ENCODE measurements around the gene ZNF18.

DNA sequence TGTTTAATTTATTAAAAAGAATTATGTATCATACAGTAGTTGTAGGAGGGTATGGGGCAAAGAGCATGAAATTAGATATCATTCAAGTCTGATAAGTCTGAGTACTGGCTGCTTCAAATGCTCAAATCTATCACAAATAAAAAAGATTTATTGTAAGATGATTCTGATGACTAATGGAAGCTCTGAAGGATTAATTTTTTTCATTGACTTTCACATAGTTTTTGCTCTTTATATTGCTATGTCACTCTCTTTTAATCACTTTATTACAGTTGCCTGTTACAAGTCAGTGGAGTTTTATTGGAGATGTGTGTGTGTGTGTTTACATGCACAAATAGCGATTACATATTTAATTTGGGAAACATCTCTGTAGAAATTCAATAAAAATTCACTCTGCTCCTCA is 38.4 kb upstream of the ZNF18 start:
- no peak for TF ChIP-seq POLR2A (IDR thresholded peaks at IDR 0.05; ENCODE audit: low read depth)
- TF ChIP-seq CTCF (IDR thresholded peaks at IDR 0.05), result no peak
- no peak for TF ChIP-seq EP300 (IDR thresholded peaks at IDR 0.05)
- no peak for TF ChIP-seq POLR2AphosphoS5 (IDR thresholded peaks at IDR 0.05)
